H1 (cell line): Measurements from ENCODE around the gene TRAPPC5. TPM values are rescaled to one million over a fixed set of nuclear protein-coding genes. Genes with fewer than 3 reads are reported as not detected.

ENCODE experiments used
- CHD7 ChIP-seq: fragments of 300-600 bp; sonication (generic); IDR thresholded peaks from 2 replicates; pipeline ENCODE4 v1.7.1; 2012; ENCODE audit warnings: low read length, moderate library complexity, mild to moderate bottlenecking, inconsistent platforms; ENCODE audit not compliant: insufficient replicate concordance
- GTF2F1 ChIP-seq: IDR thresholded peaks from 2 replicates; pipeline ENCODE4 v1.6.1; 2012; ENCODE audit warnings: low read depth, low read length, improper control_type of control experiment, borderline replicate concordance
- JUND ChIP-seq: IDR thresholded peaks from 2 replicates; pipeline ENCODE4 v1.6.1; 2011; ENCODE audit warnings: mild to moderate bottlenecking, improper control_type of control experiment, low read length
- KDM4A ChIP-seq: IDR thresholded peaks from one replicate; pipeline ENCODE4 v1.7.1; 2012; ENCODE audit warnings: low read depth, mild to moderate bottlenecking, moderate library complexity, low read length, inconsistent platforms; ENCODE audit not compliant: severe bottlenecking
- RXRA ChIP-seq: IDR thresholded peaks from 2 replicates; pipeline ENCODE4 v1.6.1; 2011; ENCODE audit warnings: low read depth, mild to moderate bottlenecking, low read length, moderate library complexity; ENCODE audit not compliant: insufficient read depth
- SIRT6 ChIP-seq: IDR thresholded peaks from one replicate; pipeline ENCODE4 v1.7.1; 2012; ENCODE audit warnings: low read length, inconsistent platforms
- SP4 ChIP-seq: IDR thresholded peaks from 2 replicates; pipeline ENCODE4 v1.6.1; 2012; ENCODE audit warnings: low read length, inconsistent platforms
- TCF12 ChIP-seq: IDR thresholded peaks from 2 replicates; pipeline ENCODE4 v1.6.1; 2011; ENCODE audit warnings: low read depth, mild to moderate bottlenecking, low read length
- polyA plus RNA-seq, 7 experiments: library from polyadenylated mRNA; depleted of rRNA in 3 of 7; stranded (reverse) in 5 of 7; unstranded in 2 of 7; fragments of >200 nt in 5 of 7; fragments of 200-250 nt in 2 of 7; gene quantifications; 1 replicate in 5 of 7; 2 replicates in 1 of 7; 4 replicates in 1 of 7; pipeline versions ENCODE4 v1.2.1 to v1.2.3, GENCODE V29; 2011 to 2013; ENCODE audit warnings: missing spikeins in 2 of 7, mixed read lengths in 2 of 7
- total RNA-seq: library from RNA; stranded (reverse); fragmentation: NEBNext Ultra II Directional; extraction: Animal tissue kit (Norgen Biotek cat#: 25700); gene quantifications from 2 replicates; pipeline ENCODE4 v1.2.1, GENCODE V29; 2021
- TF ChIP-seq, protein P1 (sequence below): IDR thresholded peaks from 2 replicates; pipeline ENCODE4 v1.6.1; 2011; ENCODE audit warnings: low read length, improper control_type of control experiment

The TRAPPC5 gene
- total and polyA plus RNA-seq, 2 of the 8 experiments (the other 6 are each of a cell fraction or from before 2014, with no cell fraction given), result 109 to 120 TPM

- no peak for TF ChIP-seq TCF12
- TF ChIP-seq RXRA, result 0 out of 2 replicates have a peak, but pooled peaks have one; percentile 53
- TF ChIP-seq CHD7, result no peak
- no peak for TF ChIP-seq SIRT6
- TF ChIP-seq GTF2F1, result no peak
- TF ChIP-seq KDM4A, result no peak
- no peak for TF ChIP-seq JUND
- no peak for TF ChIP-seq SP4
- TF ChIP-seq, protein P1, sequence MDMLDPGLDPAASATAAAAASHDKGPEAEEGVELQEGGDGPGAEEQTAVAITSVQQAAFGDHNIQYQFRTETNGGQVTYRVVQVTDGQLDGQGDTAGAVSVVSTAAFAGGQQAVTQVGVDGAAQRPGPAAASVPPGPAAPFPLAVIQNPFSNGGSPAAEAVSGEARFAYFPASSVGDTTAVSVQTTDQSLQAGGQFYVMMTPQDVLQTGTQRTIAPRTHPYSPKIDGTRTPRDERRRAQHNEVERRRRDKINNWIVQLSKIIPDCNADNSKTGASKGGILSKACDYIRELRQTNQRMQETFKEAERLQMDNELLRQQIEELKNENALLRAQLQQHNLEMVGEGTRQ, result no peak
Measured at GRCh38 chr19:7730286-7731217, 49.9 kb downstream of the TRAPPC5 start (continued).
